ENCODE results near the gene GLYATL1. TPM values are rescaled to one million over a fixed set of nuclear protein-coding genes. Genes with fewer than 3 reads are reported as not detected.

The GLYATL1 gene
- total and polyA plus RNA-seq, 2 of the 8 experiments (the other 6 are each of a cell fraction or from before 2014, with no cell fraction given), result 8.6 to 10.7 TPM

- H3K4me3 ChIP-seq (ENCODE audit: extremely low read depth in 1 of 4, insufficient read depth in 2 of 4, low read depth in 3 of 4, low read length in 4 of 4), result no peak overlapping the region
- CTCF ChIA-PET (ENCODE audit: partially characterized antibody), result interaction anchor here (0.9 kb wide), 1 partner anchor 28 kb away, joined by 3 read pairs; no protein-coding TSS in a partner anchor
Observed at GRCh38 chr11:59000003-59000402, 60.7 kb downstream of the GLYATL1 start.

More at GRCh38 chr11:59000003-59000402, 60.7 kb downstream of the GLYATL1 start:
- no peak overlapping the region for H2BK15ac ChIP-seq (ENCODE audit: low read length)
- no peak overlapping the region for H2BK120ac ChIP-seq (replicated peaks; ENCODE audit: low read depth, low read length)
- H3K79me2 ChIP-seq (ENCODE audit: control insufficient read depth in 1 of 2, insufficient read depth in 2 of 2, low read length in 2 of 2), result no peaks in the 10 kb centered on the region
- H3K79me1 ChIP-seq (ENCODE audit: low read depth, low read length), result no peaks in the 10 kb centered on the region
- no peaks in the 10 kb centered on the region for H3K4me1 ChIP-seq (replicated peaks in 1 of 4; ENCODE audit: control insufficient read depth in 3 of 4, insufficient read depth in 4 of 4, low read length in 3 of 4)
- no peak overlapping the region for H2AFZ ChIP-seq (ENCODE audit: low read length)
- no peaks in the 10 kb centered on the region for H4K20me1 ChIP-seq (replicated peaks in 1 of 2; ENCODE audit: control insufficient read depth in 1 of 2, insufficient read depth in 2 of 2, low read length in 2 of 2)
- no peak overlapping the region for H2BK5ac ChIP-seq (ENCODE audit: low read depth, low read length)
- H3K23ac ChIP-seq (ENCODE audit: insufficient read length), result no peak overlapping the region
- 58% methylated on average over 3 of the region's 3 CpGs; no CpG with 5 or more reads in 1 of the 2 experiments for WGBS, 2 experiments (ENCODE audit: extremely low coverage in 1 of 2, insufficient coverage in 1 of 2, insufficient read length in 1 of 2, insufficient replicate concordance in 2 of 2, low coverage in 1 of 2, low lambda C conversion rate in 2 of 2, missing lambda C conversion rate in 1 of 2)
- TF ChIP-seq KDM1A (IDR thresholded peaks at IDR 0.05; ENCODE audit: borderline replicate concordance, low read length) (no peak), SP2 (IDR thresholded peaks at IDR 0.05; ENCODE audit: low read length) (no peak), BRCA1 (IDR thresholded peaks at IDR 0.05; ENCODE audit: low read depth, low read length) (no peak), RFX5 (IDR thresholded peaks at IDR 0.05; ENCODE audit: borderline replicate concordance, low read depth, low read length) (no peak), CBX8 (IDR thresholded peaks at IDR 0.05; ENCODE audit: borderline replicate concordance, low read depth, low read length) (no peak), KDM4A (IDR thresholded peaks at IDR 0.05; ENCODE audit: low read depth, low read length, severe bottlenecking) (no peak), MAX (IDR thresholded peaks at IDR 0.05) (no peak), RAD21 (IDR thresholded peaks at IDR 0.05 in 1 of 2, conservative IDR thresholded peaks at IDR 0.05 in 1 of 2; ENCODE audit: low read depth in 2 of 2, low read length in 2 of 2) (no peak), SIX5 (IDR thresholded peaks at IDR 0.05; ENCODE audit: low read depth, low read length) (no peak)
- no peak overlapping the region for H3K56ac ChIP-seq (replicated peaks; ENCODE audit: insufficient read length, low read depth, low read length)
- H3K23me2 ChIP-seq (ENCODE audit: low read depth, low read length), result no peaks in the 10 kb centered on the region
- no peak overlapping the region for H3K9ac ChIP-seq (replicated peaks in 1 of 4; ENCODE audit: extremely low read depth in 1 of 4, low read depth in 3 of 4, low read length in 3 of 4)
- no peak overlapping the region for H3K4ac ChIP-seq (replicated peaks; ENCODE audit: insufficient read length, low read depth, low read length)
- H3K36me3 ChIP-seq (ENCODE audit: control insufficient read depth in 2 of 4, insufficient read depth in 4 of 4, low read length in 3 of 4), result no peaks in the 10 kb centered on the region
- no peak overlapping the region for H3K4me2 ChIP-seq (ENCODE audit: insufficient read depth in 1 of 2, low read depth in 2 of 2, low read length in 2 of 2)
- H4K8ac ChIP-seq (ENCODE audit: extremely low read depth, insufficient read depth, low read length), result no peak overlapping the region
- H4K91ac ChIP-seq (replicated peaks; ENCODE audit: insufficient read length, low read length), result no peak overlapping the region
- H4K5ac ChIP-seq (ENCODE audit: insufficient read length, low read depth, low read length), result no peak overlapping the region
- H2AK5ac ChIP-seq (ENCODE audit: low read depth, low read length), result no peak overlapping the region
- DNase-seq (ENCODE audit: low read depth in 1 of 2, low spot score in 2 of 2) (no peak), FAIRE-seq (no peak)
- no peak overlapping the region for H2BK12ac ChIP-seq (ENCODE audit: low read depth, low read length)
- no peak overlapping the region for H3K14ac ChIP-seq (ENCODE audit: insufficient read length)
- H3K27me3 ChIP-seq (replicated peaks in 1 of 4; ENCODE audit: control insufficient read depth in 3 of 4, extremely low read depth in 1 of 4, insufficient read depth in 3 of 4, low read length in 3 of 4), result peaks cover 0 to 1% (median 0%) of the 10 kb centered on the region in 4 experiments; a peak in 1 of 7 replicates
- POLR2A ChIA-PET (ENCODE audit: partially characterized antibody), result no interaction called here
- H3K18ac ChIP-seq (ENCODE audit: extremely low read depth, low read length), result no peak overlapping the region
- H3K27ac ChIP-seq (ENCODE audit: low read depth, low read length), result no peak overlapping the region
- no peak overlapping the region for H2BK20ac ChIP-seq (ENCODE audit: low read length)
- no peaks in the 10 kb centered on the region for H3K9me3 ChIP-seq (ENCODE audit: insufficient read depth in 2 of 2, low read depth in 1 of 2, low read length in 1 of 2)
